ENCODE measurements around the gene RELN.

RELN gene

GRCh38 chr7:103446049-103446520 lies 543.4 kb downstream of the RELN start, which contains the start of gene SLC26A5:
Gene SLC26A5, minus strand, starts transcription at chr7:103446207. Its CDS starts 24,693 bp downstream, at chr7:103421514.
- DNase-seq = peak; percentile 69

- no peak for DNase-seq
Measured at GRCh38 chr7:103445228-103446048, 544.0 kb downstream of the RELN start.

DNA sequence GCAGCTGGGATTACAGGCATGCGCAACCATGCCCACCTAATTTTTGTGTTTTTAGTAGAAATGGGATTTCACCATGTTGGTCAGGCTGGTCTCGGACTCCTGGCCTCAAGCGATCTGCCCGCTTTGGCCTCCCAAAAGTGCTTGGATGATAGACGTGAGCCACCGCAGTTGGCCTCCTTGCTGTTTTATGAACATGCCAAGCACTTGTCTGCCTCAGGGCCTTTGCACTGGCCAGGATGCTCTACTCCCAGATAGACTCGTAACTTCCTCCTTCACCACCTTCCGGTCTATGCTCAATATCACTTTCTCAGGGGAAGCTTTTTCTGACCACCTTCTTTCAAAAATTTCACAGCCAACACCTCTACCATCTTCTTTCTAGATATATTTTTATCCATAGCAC lies 549.8 kb downstream of the RELN start:
- no peak for DNase-seq

DNA sequence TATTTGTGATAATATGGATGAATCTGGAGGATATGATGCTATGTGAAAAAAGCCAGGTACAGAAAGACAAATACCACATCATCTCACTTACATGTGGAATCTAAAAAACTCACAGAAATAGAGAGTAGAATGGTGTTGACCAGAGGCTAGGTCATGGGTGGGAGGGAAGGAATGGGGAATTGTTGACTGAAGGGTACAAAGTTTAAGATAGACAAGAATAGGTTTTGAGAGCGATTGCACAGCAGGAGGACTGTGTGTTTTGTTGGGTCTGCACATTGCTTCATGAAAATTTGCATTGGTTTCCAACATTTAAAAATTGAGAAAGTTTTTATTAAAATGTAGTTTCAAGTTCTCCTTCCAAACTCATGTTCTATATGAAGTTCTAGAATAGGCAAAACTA lies 551.8 kb downstream of the RELN start:
- no peak for DNase-seq

DNA sequence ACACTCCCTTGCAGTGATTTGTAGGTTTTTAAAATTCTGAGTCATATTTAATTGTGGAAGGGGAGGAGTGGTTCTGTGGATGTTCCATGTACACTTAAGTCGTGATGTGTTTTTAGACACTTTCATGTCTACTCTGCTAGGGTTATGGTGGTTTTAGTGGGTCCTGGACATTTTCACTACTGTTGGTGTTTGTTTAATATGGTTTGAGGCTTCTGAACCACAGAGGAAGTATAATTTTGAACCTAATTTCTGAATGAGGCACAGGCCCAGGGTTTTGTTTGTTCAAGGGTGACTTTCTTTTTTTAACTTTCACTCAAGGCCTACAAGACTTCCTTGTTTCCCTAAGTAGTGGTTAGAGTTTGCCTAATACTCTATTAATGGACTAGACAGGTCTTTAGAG lies 556.7 kb downstream of the RELN start:
- no peak for DNase-seq

DNA sequence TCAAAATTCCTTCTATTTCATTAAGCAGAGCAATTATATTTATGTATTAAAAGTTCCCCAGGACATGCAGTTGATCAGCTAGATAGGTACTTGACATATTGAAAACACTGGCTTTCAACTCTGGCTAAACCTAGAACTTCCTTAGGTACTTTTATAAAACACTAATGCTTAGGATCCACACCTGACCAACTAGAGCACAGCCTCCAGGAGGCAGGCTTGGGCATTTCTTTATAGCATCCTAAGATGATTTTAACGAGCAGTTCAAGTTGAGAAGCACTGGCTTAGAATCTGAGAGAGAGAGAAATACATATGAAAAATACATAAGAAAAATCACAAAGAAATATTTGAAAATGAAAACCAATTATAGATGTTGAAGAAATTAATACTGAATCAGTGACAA lies 564.3 kb downstream of the RELN start:
- DNase-seq = no peak

DNA sequence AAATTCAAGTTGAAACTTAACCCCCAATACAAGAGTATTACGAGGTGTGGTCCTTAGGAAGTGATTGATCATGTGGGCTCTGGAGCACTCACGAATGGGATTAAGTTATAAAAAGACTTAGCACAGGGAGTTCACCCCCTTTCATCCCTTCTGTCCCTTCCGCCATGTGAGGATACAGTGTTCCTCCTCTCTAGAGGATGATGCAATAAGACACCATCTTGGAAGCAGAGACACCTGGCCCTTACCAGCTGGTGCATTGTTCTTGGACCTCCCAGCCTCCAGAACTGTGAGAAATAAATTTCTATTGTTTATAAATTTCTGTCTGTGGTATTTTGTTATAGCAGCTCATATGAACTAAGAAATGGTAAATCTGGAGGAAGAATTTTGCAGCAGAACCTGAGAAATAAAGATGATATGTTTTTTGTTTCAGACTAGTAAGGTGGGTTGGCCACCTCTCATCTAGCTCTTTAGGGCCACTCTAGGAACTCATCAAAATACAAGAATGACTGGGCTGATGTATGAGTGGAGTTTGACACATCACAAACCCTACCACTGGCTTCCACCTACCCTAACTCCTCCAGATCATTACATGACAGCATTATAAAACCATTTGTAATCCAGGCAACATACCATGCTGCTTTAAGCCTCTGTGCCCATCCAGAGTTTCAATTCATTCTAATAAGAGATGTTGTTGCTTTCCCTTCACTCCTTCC lies 565.8 kb downstream of the RELN start:
- no peak for DNase-seq
